Neural cell (in vitro differentiated cells): ENCODE data around the gene C19orf33.

ENCODE experiments used
- CTCF ChIP-seq: fragments of 450-650 bp; IDR thresholded peaks from 2 replicates; pipeline ENCODE4 v1.5.1; 2014; ENCODE audit warnings: antibody characterized with exemption, mild to moderate bottlenecking, moderate library complexity; ENCODE audit not compliant: poor library complexity, severe bottlenecking
- EP300 ChIP-seq: fragments of 450-650 bp; conservative IDR thresholded peaks from 2 replicates; pipeline ENCODE4 v1.6.1; 2014; ENCODE audit warnings: antibody characterized with exemption, mild to moderate bottlenecking, moderate library complexity; ENCODE audit not compliant: poor library complexity, severe bottlenecking
- POLR2AphosphoS5 ChIP-seq: IDR thresholded peaks from 2 replicates; pipeline ENCODE4 v1.6.1; 2012
- TAF1 ChIP-seq: IDR thresholded peaks from 2 replicates; pipeline ENCODE4 v1.6.1; 2012; ENCODE audit warnings: low read depth

GRCh38 chr19:38263689-38264485, 40.2 kb upstream of the C19orf33 start:
- no peak for TF ChIP-seq CTCF
- TF ChIP-seq TAF1, result no peak
- no peak for TF ChIP-seq POLR2AphosphoS5
- no peak for TF ChIP-seq EP300
